Measurements from ENCODE around the gene HS3ST5.

Gene HS3ST5

GRCh38 chr6:114364301-114364700, 21.5 kb upstream of the HS3ST5 start:
- H3K4me2 ChIP-seq (ENCODE audit: low read depth, low read length, poor library complexity, severe bottlenecking): no peak overlapping the region
- no peak overlapping the region for H3K27ac ChIP-seq (ENCODE audit: low read depth, low read length)
- H3K27me3 ChIP-seq (ENCODE audit: low read length): no peaks in the 10 kb centered on the region
- no peak overlapping the region for H3K4me3 ChIP-seq (ENCODE audit: insufficient read depth, low read length, poor library complexity, severe bottlenecking)
- no peaks in the 10 kb centered on the region for H3K79me2 ChIP-seq (ENCODE audit: insufficient read depth, low read length)
- H4K20me1 ChIP-seq (ENCODE audit: low read depth, low read length): no peaks in the 10 kb centered on the region
- no peaks in the 10 kb centered on the region for H3K9me3 ChIP-seq (ENCODE audit: insufficient read depth, low read length)
- H3K9ac ChIP-seq (ENCODE audit: low read length): no peak overlapping the region
- H3F3A ChIP-seq (ENCODE audit: insufficient read depth): no peaks in the 10 kb centered on the region
- H2AFZ ChIP-seq (ENCODE audit: low read depth, low read length, severe bottlenecking): no peak overlapping the region
- no peak for TF ChIP-seq CTCF (IDR thresholded peaks at IDR 0.05; ENCODE audit: insufficient read depth, low read length, poor library complexity, severe bottlenecking)
- TF ChIP-seq EZH2phosphoT487 (conservative IDR thresholded peaks at IDR 0.05; ENCODE audit: low read length): no peak
- no peaks in the 10 kb centered on the region for H3K36me3 ChIP-seq (ENCODE audit: low read length)
- no peaks in the 10 kb centered on the region for H3K9me2 ChIP-seq (replicated peaks; ENCODE audit: insufficient read depth, low read length)

GRCh38 chr6:114362957-114363356, 20.1 kb upstream of the HS3ST5 start:
- H3K9me3 ChIP-seq (ENCODE audit: insufficient read depth, low read length): no peaks in the 10 kb centered on the region
- H2AFZ ChIP-seq (ENCODE audit: low read depth, low read length, severe bottlenecking): no peak overlapping the region
- no peak overlapping the region for H3K4me3 ChIP-seq (ENCODE audit: insufficient read depth, low read length, poor library complexity, severe bottlenecking)
- H4K20me1 ChIP-seq (ENCODE audit: low read depth, low read length): no peaks in the 10 kb centered on the region
- H3K9ac ChIP-seq (ENCODE audit: low read length): no peak overlapping the region
- H3K36me3 ChIP-seq (ENCODE audit: low read length): no peaks in the 10 kb centered on the region
- TF ChIP-seq EZH2phosphoT487 (conservative IDR thresholded peaks at IDR 0.05; ENCODE audit: low read length) (no peak), CTCF (IDR thresholded peaks at IDR 0.05; ENCODE audit: insufficient read depth, low read length, poor library complexity, severe bottlenecking) (no peak)
- no peak overlapping the region for H3K4me2 ChIP-seq (ENCODE audit: low read depth, low read length, poor library complexity, severe bottlenecking)
- no peaks in the 10 kb centered on the region for H3K27me3 ChIP-seq (ENCODE audit: low read length)
- H3K79me2 ChIP-seq (ENCODE audit: insufficient read depth, low read length): no peaks in the 10 kb centered on the region
- no peaks in the 10 kb centered on the region for H3K9me2 ChIP-seq (replicated peaks; ENCODE audit: insufficient read depth, low read length)
- H3K27ac ChIP-seq (ENCODE audit: low read depth, low read length): no peak overlapping the region
- H3F3A ChIP-seq (ENCODE audit: insufficient read depth): no peaks in the 10 kb centered on the region

GRCh38 chr6:114362396-114362795, 19.6 kb upstream of the HS3ST5 start:
- H3K27me3 ChIP-seq (ENCODE audit: low read length): no peaks in the 10 kb centered on the region
- TF ChIP-seq CTCF (IDR thresholded peaks at IDR 0.05; ENCODE audit: insufficient read depth, low read length, poor library complexity, severe bottlenecking) (no peak), EZH2phosphoT487 (conservative IDR thresholded peaks at IDR 0.05; ENCODE audit: low read length) (no peak)
- no peak overlapping the region for H3K4me3 ChIP-seq (ENCODE audit: insufficient read depth, low read length, poor library complexity, severe bottlenecking)
- no peak overlapping the region for H3K9ac ChIP-seq (ENCODE audit: low read length)
- H3K79me2 ChIP-seq (ENCODE audit: insufficient read depth, low read length): no peaks in the 10 kb centered on the region
- no peak overlapping the region for H3K4me2 ChIP-seq (ENCODE audit: low read depth, low read length, poor library complexity, severe bottlenecking)
- no peaks in the 10 kb centered on the region for H3K36me3 ChIP-seq (ENCODE audit: low read length)
- no peaks in the 10 kb centered on the region for H3K9me3 ChIP-seq (ENCODE audit: insufficient read depth, low read length)
- H2AFZ ChIP-seq (ENCODE audit: low read depth, low read length, severe bottlenecking): no peak overlapping the region
- H4K20me1 ChIP-seq (ENCODE audit: low read depth, low read length): no peaks in the 10 kb centered on the region
- H3K27ac ChIP-seq (ENCODE audit: low read depth, low read length): no peak overlapping the region
- H3K9me2 ChIP-seq (replicated peaks; ENCODE audit: insufficient read depth, low read length): no peaks in the 10 kb centered on the region
- H3F3A ChIP-seq (ENCODE audit: insufficient read depth): no peaks in the 10 kb centered on the region

All from SU-DHL-6 (cell line).